Calu3 (cell line): ENCODE measurements around the gene COL26A1. TPM values are rescaled to one million over a fixed set of nuclear protein-coding genes. Genes with fewer than 3 reads are reported as not detected.

Source experiments
- BruUV-seq: library from RNA; stranded (reverse); fragments of 400-500 nt; replicated peaks from 2 replicates; lab custom pipeline; 2021; lab: Mats Ljungman, UMichigan
- CTCF ChIA-PET: fragments of 300-600 bp; sonication (Branson Sonifier 250); formaldehyde crosslinking; loops from one replicate; lab custom pipeline; 2022; ENCODE audit warnings: antibody characterized with exemption; lab: Charles Lee
- DNase-seq: peaks from one replicate; pipeline ENCODE4 v3.0.0; 2022
- H3K27ac Mint-ChIP-seq: one replicate; pipeline ENCODE4 v1.8.0; 2022; ENCODE audit warnings: mixed read lengths; ENCODE audit not compliant: unreplicated experiment
- H3K27me3 Mint-ChIP-seq: one replicate; pipeline ENCODE4 v1.8.0; 2022; ENCODE audit warnings: mixed read lengths; ENCODE audit not compliant: unreplicated experiment
- H3K36me3 Mint-ChIP-seq: one replicate; pipeline ENCODE4 v1.8.0; 2022; ENCODE audit warnings: mild to moderate bottlenecking, moderate library complexity, mixed read lengths; ENCODE audit not compliant: insufficient read depth, unreplicated experiment
- H3K4me1 Mint-ChIP-seq: one replicate; pipeline ENCODE4 v1.8.0; 2022; ENCODE audit warnings: mild to moderate bottlenecking, low read depth, mixed read lengths; ENCODE audit not compliant: unreplicated experiment
- H3K4me3 Mint-ChIP-seq: one replicate; pipeline ENCODE4 v1.8.0; 2022; ENCODE audit warnings: mild to moderate bottlenecking, low read depth, moderate library complexity, mixed read lengths; ENCODE audit not compliant: unreplicated experiment
- H3K9me3 Mint-ChIP-seq: one replicate; pipeline ENCODE4 v1.8.0; 2022; ENCODE audit warnings: low read depth, mixed read lengths; ENCODE audit not compliant: unreplicated experiment
- CTCF ChIP-seq: fragments of 200-600 bp; IDR thresholded peaks from one replicate; pipeline ENCODE4 v1.8.0; 2022; ENCODE audit warnings: antibody characterized with exemption; ENCODE audit not compliant: unreplicated experiment
- intact Hi-C: fragments of 100-400 bp; cut with micrococcal nuclease; formaldehyde crosslinking; loops from one replicate; pipeline ENCODE4 v1.10.0; 2022; ENCODE audit not compliant: unreplicated experiment
- total RNA-seq: library from RNA; stranded (reverse); gene quantifications from 2 replicates; pipeline ENCODE4 v1.2.3, GENCODE V29; 2022

The COL26A1 gene
- total RNA-seq, 1 experiment from 2014 or later = not detected

DNA sequence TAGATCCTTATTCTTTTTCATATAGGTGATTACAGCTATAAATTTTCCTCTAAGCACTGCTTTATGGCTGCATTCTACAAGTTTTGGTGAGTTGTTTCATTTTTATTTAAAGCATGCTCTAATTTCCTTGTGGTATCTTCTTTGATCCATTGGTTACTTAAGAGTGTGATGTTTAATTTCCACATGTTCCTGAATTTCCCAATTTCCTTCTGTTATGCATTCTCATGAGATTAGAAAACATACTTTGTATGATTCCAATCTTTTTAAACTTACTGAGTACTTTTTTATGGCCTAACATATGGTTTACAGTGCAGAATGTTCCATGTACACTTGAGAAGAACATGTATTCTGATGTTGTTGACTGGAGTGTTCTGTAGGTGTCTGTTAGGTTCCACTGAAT lies 213.0 kb downstream of the COL26A1 start:
- Mint-ChIP-seq H3K27ac (no peak overlapping the region), H3K4me1 (no peaks in the 10 kb centered on the region), H3K4me3 (no peak overlapping the region), H3K36me3 (no peaks in the 10 kb centered on the region), H3K9me3 (no peaks in the 10 kb centered on the region), H3K27me3 (no peaks in the 10 kb centered on the region)
- no peak for DNase-seq
- no peak for TF ChIP-seq CTCF
- intact Hi-C loops = no loop called here
- no TSS peak for BruUV-seq
- CTCF ChIA-PET = no interaction called here

DNA sequence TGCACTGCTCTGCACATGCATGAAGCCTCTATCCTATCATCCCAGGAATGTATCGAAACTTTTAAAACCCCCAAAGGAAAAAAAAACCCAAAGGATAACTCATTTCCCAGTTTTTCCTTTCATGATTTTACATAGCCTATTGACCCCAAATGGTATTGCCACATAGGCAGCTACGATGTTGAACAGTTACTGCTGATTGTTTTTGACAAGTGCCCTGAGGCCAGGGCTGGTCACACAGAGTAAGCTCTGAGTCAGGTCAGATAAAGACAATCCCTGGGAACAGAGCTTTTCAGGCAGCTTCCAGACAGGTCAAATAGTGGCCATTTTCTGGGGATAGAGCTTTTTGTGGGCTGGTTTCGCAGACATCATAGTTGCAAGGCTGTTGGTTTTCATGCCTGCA lies 214.3 kb downstream of the COL26A1 start:
- BruUV-seq = no TSS peak
- no peak overlapping the region for H3K4me3 Mint-ChIP-seq

DNA sequence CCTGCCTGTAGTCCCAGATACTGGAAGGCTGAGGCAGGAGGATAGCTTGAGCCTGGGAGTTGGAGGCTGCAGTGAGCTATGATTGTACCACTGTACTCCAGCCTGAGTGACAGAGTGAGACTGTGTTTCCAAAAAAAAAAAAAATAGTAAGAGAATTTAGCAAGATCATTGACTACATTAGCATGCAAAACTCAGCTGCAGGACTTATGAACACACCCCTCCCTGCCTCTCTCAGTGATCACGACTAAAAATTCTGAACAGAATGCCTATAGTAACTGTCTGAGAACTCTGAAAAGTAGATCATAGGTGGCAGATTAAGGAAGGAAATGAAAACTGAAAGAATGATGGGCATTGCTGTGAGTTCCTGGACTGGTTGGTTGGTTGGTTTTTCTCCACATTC lies 215.9 kb downstream of the COL26A1 start:
- no TSS peak for BruUV-seq
- no peak for TF ChIP-seq CTCF
- Mint-ChIP-seq H3K36me3 (no peaks in the 10 kb centered on the region), H3K27me3 (no peaks in the 10 kb centered on the region), H3K9me3 (no peaks in the 10 kb centered on the region), H3K4me1 (no peaks in the 10 kb centered on the region), H3K27ac (no peak overlapping the region), H3K4me3 (no peak overlapping the region)
- DNase-seq = no peak
- intact Hi-C loops = no loop called here
- CTCF ChIA-PET = no interaction called here

More for the DNA sequence above, 214.3 kb downstream of the COL26A1 start:
- intact Hi-C loops = no loop called here
- H3K27me3 Mint-ChIP-seq = no peaks in the 10 kb centered on the region
- no peak for TF ChIP-seq CTCF
- CTCF ChIA-PET = no interaction called here
- no peak overlapping the region for H3K27ac Mint-ChIP-seq
- H3K4me1 Mint-ChIP-seq = no peaks in the 10 kb centered on the region
- no peaks in the 10 kb centered on the region for H3K9me3 Mint-ChIP-seq
- DNase-seq = no peak
- H3K36me3 Mint-ChIP-seq = no peaks in the 10 kb centered on the region

GRCh38 chr7:101580596-101580995 lies 217.9 kb downstream of the COL26A1 start:
- TF ChIP-seq CTCF = no peak
- CTCF ChIA-PET = no interaction called here
- BruUV-seq = no TSS peak

More at GRCh38 chr7:101580596-101580995, 217.9 kb downstream of the COL26A1 start:
- Mint-ChIP-seq H3K27me3 (no peaks in the 10 kb centered on the region), H3K4me3 (no peak overlapping the region), H3K9me3 (peaks cover 3% of the 10 kb centered on the region), H3K27ac (no peak overlapping the region), H3K4me1 (no peaks in the 10 kb centered on the region), H3K36me3 (no peaks in the 10 kb centered on the region)
- DNase-seq = no peak
- intact Hi-C loops = no loop called here
